ENCODE measurements around the gene SHFL.

- TF ChIP-seq ZFP3 (CRISPR knock-in tag; IDR thresholded peaks at IDR 0.05) (no peak), ZNF70 (CRISPR knock-in tag; IDR thresholded peaks at IDR 0.05) (no peak), PATZ1 (CRISPR knock-in tag; IDR thresholded peaks at IDR 0.05; ENCODE audit: borderline replicate concordance) (no peak), BACH2 (CRISPR knock-in tag; IDR thresholded peaks at IDR 0.05; ENCODE audit: borderline replicate concordance) (no peak), GLIS3 (CRISPR knock-in tag; IDR thresholded peaks at IDR 0.05) (no peak)
Observed at GRCh38 chr19:10093295-10094186, 7.4 kb downstream of the SHFL start.
